HL-60 (cell line): ENCODE results near the gene NDUFB2.
"Not testable (repeated sequence)": the region's sequence is repeated elsewhere in the genome, so short reads cannot be mapped to it uniquely, and the experiment has no call there.

ENCODE experiments used
- DNase-seq, 2 experiments: peaks; one replicate each; pipeline ENCODE4 v3.0.0-alpha.2; 2010 to 2020; ENCODE audit warnings: low read depth in 1 of 2, low spot score in 1 of 2
- H3K27ac ChIP-seq: fragments of 250-450 bp; sonication (Bioruptor Pico); replicated peaks from 2 replicates; pipeline ENCODE4 v1.5.1; 2020; ENCODE audit warnings: mild to moderate bottlenecking, moderate library complexity
- H3K27me3 ChIP-seq: fragments of 250-450 bp; sonication (Bioruptor Pico); 2 replicates; pipeline ENCODE4 v1.5.1; 2021; ENCODE audit warnings: mild to moderate bottlenecking, moderate library complexity; ENCODE audit not compliant: insufficient read depth, poor library complexity, severe bottlenecking
- H3K4me3 ChIP-seq: replicated peaks from 2 replicates; pipeline ENCODE4 v1.5.1; 2011; ENCODE audit warnings: mild to moderate bottlenecking, control low read depth, low read length; ENCODE audit not compliant: insufficient read depth
- CTCF ChIP-seq: IDR thresholded peaks from one replicate; pipeline ENCODE4 v1.5.1; 2011; ENCODE audit warnings: low read length, control low read depth, inconsistent platforms; ENCODE audit not compliant: insufficient read depth
- GABPA ChIP-seq: IDR thresholded peaks from 2 replicates; pipeline ENCODE4 v1.6.1; 2012; ENCODE audit warnings: low read depth
- POLR2AphosphoS5 ChIP-seq: IDR thresholded peaks from 2 replicates; pipeline ENCODE4 v1.6.1; 2012; ENCODE audit warnings: low read depth
- REST ChIP-seq: IDR thresholded peaks from 2 replicates; pipeline ENCODE4 v1.6.1; 2012; ENCODE audit warnings: low read depth; ENCODE audit not compliant: insufficient replicate concordance
- SPI1 ChIP-seq: IDR thresholded peaks from 2 replicates; pipeline ENCODE4 v1.6.1; 2012; ENCODE audit warnings: low read depth, mild to moderate bottlenecking, borderline replicate concordance

Gene NDUFB2

DNA sequence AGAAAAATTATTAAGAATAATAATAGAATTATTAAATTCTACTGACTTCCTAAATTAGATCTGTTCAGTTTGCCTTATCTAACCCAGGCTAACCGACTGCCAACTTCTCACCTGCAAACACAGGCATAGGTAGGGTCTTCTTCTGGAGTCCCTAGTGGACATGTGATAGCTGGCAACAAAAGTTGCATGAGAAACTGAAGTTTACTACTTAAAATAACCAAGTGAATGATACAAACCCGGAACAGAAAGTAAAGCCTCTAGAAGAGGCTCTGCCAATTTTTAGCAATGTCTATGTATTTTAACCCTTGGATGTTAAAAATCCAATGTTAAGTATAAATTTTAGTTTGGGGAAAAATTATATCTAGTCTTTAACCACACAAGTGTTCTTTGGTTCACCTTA is 37.6 kb downstream of the NDUFB2 start:
- H3K27ac ChIP-seq = no peak overlapping the region
- H3K4me3 ChIP-seq = no peak overlapping the region
- DNase-seq = no peak
- TF ChIP-seq POLR2AphosphoS5 (no peak), CTCF (no peak), GABPA (no peak), SPI1 (no peak), REST (no peak)
- no peaks in the 10 kb centered on the region for H3K27me3 ChIP-seq

DNA sequence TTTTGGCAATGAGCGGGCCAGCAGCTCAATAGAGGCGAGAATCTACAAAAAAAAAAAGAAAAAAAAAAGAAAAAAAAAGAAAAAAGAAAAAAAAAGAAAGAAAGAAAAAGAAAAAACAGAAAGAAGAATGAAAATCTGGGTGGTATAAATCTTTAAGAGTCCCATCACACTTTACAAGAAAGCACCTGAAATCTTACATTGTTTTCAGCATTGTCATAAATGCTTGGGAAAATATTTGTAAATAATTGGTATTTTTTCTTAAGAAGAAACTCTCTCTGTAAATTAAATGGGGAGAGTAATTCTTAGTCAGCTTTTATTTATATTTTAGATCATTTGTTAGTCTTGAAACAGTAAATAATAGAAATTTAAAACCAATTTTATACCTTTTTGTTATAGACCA is 38.2 kb downstream of the NDUFB2 start:
- TF ChIP-seq SPI1 (no peak), CTCF (no peak), POLR2AphosphoS5 (no peak), REST (no peak), GABPA (no peak)
- H3K27ac ChIP-seq = no peak overlapping the region
- no peak for DNase-seq
- H3K27me3 ChIP-seq = no peaks in the 10 kb centered on the region
- H3K4me3 ChIP-seq = no peak overlapping the region

DNA sequence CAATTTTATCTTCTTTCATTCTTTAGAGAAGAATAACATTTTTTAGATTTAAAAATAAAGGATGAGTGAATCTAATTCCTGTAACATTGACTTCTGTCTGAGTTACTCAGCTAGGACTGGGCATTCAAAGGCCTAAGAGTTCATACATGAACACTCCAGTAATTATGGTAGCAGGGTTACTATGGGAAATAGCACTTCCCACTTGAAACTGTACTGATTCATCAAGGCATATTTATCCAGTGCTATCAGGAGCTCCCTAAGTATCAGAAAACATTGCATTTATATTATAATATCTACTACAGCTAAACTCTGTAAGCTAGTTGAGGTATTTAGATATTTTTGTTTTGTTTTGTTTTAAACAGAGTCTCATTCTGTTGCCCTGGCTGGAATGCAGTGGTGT is 41.8 kb downstream of the NDUFB2 start:
- Histone ChIP-seq H3K4me3 (no peak overlapping the region), H3K27ac (no peak overlapping the region), H3K27me3 (no peaks in the 10 kb centered on the region)
- DNase-seq = no peak
- TF ChIP-seq SPI1 = no peak
- no peak for TF ChIP-seq POLR2AphosphoS5
- no peak for TF ChIP-seq CTCF
- TF ChIP-seq GABPA = no peak
- TF ChIP-seq REST = no peak

- H3K27me3 ChIP-seq, DNase-seq, H3K4me3 ChIP-seq, H3K27ac ChIP-seq: not testable (repeated sequence)
Observed at GRCh38 chr7:140743255-140743654, 46.7 kb downstream of the NDUFB2 start.
